Upper lobe of left lung (tissue), 4 donors: ENCODE measurements around the gene TSHZ2.

Source experiments
- CTCF ChIP-seq, 6 experiments: fragments of 450-650 bp in 4 of 6; fragments of 200-600 bp in 2 of 6; sonication (generic) in 2 of 6; IDR thresholded peaks; one replicate each; pipeline ENCODE4 v1.5.1; 2016 to 2019; ENCODE audit warnings: antibody characterized with exemption in 6 of 6
- EP300 ChIP-seq, 4 donors: sonication (generic); formaldehyde crosslinking; IDR thresholded peaks; one replicate each; pipeline ENCODE4 v1.5.1; 2017; ENCODE audit warnings: antibody characterized with exemption in 4 of 4, control low read depth in 2 of 4
- POLR2A ChIP-seq, 4 donors: fragments of 450-650 bp; IDR thresholded peaks; one replicate each; pipeline ENCODE4 v1.5.1; 2016 to 2017; ENCODE audit warnings: antibody characterized with exemption in 4 of 4, mild to moderate bottlenecking in 2 of 4
- POLR2AphosphoS5 ChIP-seq, 2 donors: sonication (generic); formaldehyde crosslinking; IDR thresholded peaks; one replicate each; pipeline ENCODE4 v1.5.1; 2017; ENCODE audit warnings: antibody characterized with exemption in 2 of 2

- no peak for TF ChIP-seq CTCF (IDR thresholded peaks at IDR 0.05)
- no peak for TF ChIP-seq POLR2A (IDR thresholded peaks at IDR 0.05)
- TF ChIP-seq POLR2AphosphoS5 (IDR thresholded peaks at IDR 0.05), result no peak
- TF ChIP-seq EP300 (IDR thresholded peaks at IDR 0.05), result no peak
These were observed 150.7 kb downstream of the TSHZ2 start for GRCh38 chr20:53122853-53123252.
